Endodermal cell (in vitro differentiated cells): ENCODE data around the gene CD82. TPM values are rescaled to one million over a fixed set of nuclear protein-coding genes. Genes with fewer than 3 reads are reported as not detected.

Experiments used
- DNase-seq: peaks from one replicate; pipeline ENCODE4 v3.0.0-alpha.2; 2017
- H3K27ac ChIP-seq: 2 replicates; pipeline ENCODE4 v1.5.1; 2013; ENCODE audit warnings: mild to moderate bottlenecking, low read depth, low read length, moderate library complexity
- H3K27me3 ChIP-seq: 2 replicates; pipeline ENCODE4 v1.6.1; 2013; ENCODE audit warnings: mild to moderate bottlenecking, low read length, moderate library complexity; ENCODE audit not compliant: insufficient read depth, control insufficient read depth, poor library complexity, severe bottlenecking
- H3K36me3 ChIP-seq: 2 replicates; pipeline ENCODE4 v1.7.0; 2013; ENCODE audit warnings: mild to moderate bottlenecking, low read length, moderate library complexity; ENCODE audit not compliant: control insufficient read depth, insufficient read depth
- H3K4me1 ChIP-seq: one replicate; pipeline ENCODE4 v1.7.0; 2013; ENCODE audit warnings: low read length; ENCODE audit not compliant: control insufficient read depth, insufficient read depth
- H3K4me3 ChIP-seq: 2 replicates; pipeline ENCODE4 v1.5.1; 2013; ENCODE audit warnings: mild to moderate bottlenecking, low read length, moderate library complexity
- H3K9ac ChIP-seq: 2 replicates; pipeline ENCODE4 v1.6.1; 2013; ENCODE audit warnings: mild to moderate bottlenecking, low read length, moderate library complexity; ENCODE audit not compliant: poor library complexity, severe bottlenecking; ENCODE audit errors: extremely low read depth
- H3K9me3 ChIP-seq: 2 replicates; pipeline ENCODE4 v1.6.1; 2013; ENCODE audit warnings: mild to moderate bottlenecking, low read length, moderate library complexity; ENCODE audit not compliant: control insufficient read depth
- H3K27ac Mint-ChIP-seq: 2 replicates; pipeline ENCODE4 v1.8.0; 2020; ENCODE audit warnings: mixed read lengths
- H3K27me3 Mint-ChIP-seq: 2 replicates; pipeline ENCODE4 v1.8.0; 2021; ENCODE audit warnings: mild to moderate bottlenecking, mixed read lengths; ENCODE audit not compliant: insufficient read depth
- H3K36me3 Mint-ChIP-seq: 2 replicates; pipeline ENCODE4 v1.8.0; 2020; ENCODE audit warnings: low read depth, mixed read lengths
- H3K4me1 Mint-ChIP-seq: 2 replicates; pipeline ENCODE4 v1.8.0; 2020; ENCODE audit warnings: mixed read lengths
- H3K4me3 Mint-ChIP-seq: 2 replicates; pipeline ENCODE4 v1.8.0; 2020; ENCODE audit warnings: mild to moderate bottlenecking, moderate library complexity, mixed read lengths
- H3K9me3 Mint-ChIP-seq: 2 replicates; pipeline ENCODE4 v1.8.0; 2020; ENCODE audit warnings: mild to moderate bottlenecking, mixed read lengths
- CTCF ChIP-seq: fragments of 200-600 bp; sonication (generic); conservative IDR thresholded peaks from 2 replicates; pipeline ENCODE4 v1.5.0; 2021; ENCODE audit warnings: antibody characterized with exemption, mild to moderate bottlenecking
- WGBS, 2 experiments: methylation state at CpG; one replicate each; pipeline versions ENCODE4 v1.1.5 to v1.1.7; 2013; ENCODE audit warnings: missing lambda C conversion rate in 2 of 2, mixed read lengths in 1 of 2; ENCODE audit not compliant: insufficient coverage in 1 of 2, insufficient read length in 1 of 2; 5-methylcytosine and 5-hydroxymethylcytosine counted together
- total RNA-seq, 2 donors: library from RNA; stranded (reverse); fragmentation: NEBNext Ultra II Directional in 1 of 2; extraction: Animal tissue kit (Norgen Biotek cat#: 25700) in 1 of 2; gene quantifications; 2 replicates in 1 of 2; 3 replicates in 1 of 2; pipeline ENCODE4 v1.2.1, GENCODE V29; 2021

CD82 gene
- total RNA-seq, 2 donors from 2014 or later = 1.7 to 3.0 TPM

GRCh38 chr11:44517541-44517940 is 47.9 kb upstream of the CD82 start:
- H3K4me3 Mint-ChIP-seq = no peak overlapping the region
- WGBS, 2 experiments = 93 to 96% methylated on average over 2 of the region's 2 CpGs

GRCh38 chr11:44518968-44519550 is 46.4 kb upstream of the CD82 start:
- WGBS, 2 experiments = 84 to 96% methylated on average over 3 to 4 of the region's 4 CpGs
- H3K4me1 Mint-ChIP-seq = peaks cover 4% of the 10 kb centered on the region

More at GRCh38 chr11:44517541-44517940, 47.9 kb upstream of the CD82 start:
- Histone ChIP-seq H3K27me3 (peaks cover 3% of the 10 kb centered on the region), H3K36me3 (no peaks in the 10 kb centered on the region), H3K9ac (no peak overlapping the region), H3K4me1 (no peaks in the 10 kb centered on the region), H3K9me3 (no peaks in the 10 kb centered on the region), H3K27ac (no peak overlapping the region), H3K4me3 (no peak overlapping the region)
- H3K9me3 Mint-ChIP-seq = no peaks in the 10 kb centered on the region
- H3K4me1 Mint-ChIP-seq = peaks cover 4% of the 10 kb centered on the region
- DNase-seq = no peak
- H3K27ac Mint-ChIP-seq = no peak overlapping the region
- H3K27me3 Mint-ChIP-seq = peaks cover 12% of the 10 kb centered on the region
- H3K36me3 Mint-ChIP-seq = no peaks in the 10 kb centered on the region
- no peak for TF ChIP-seq CTCF

GRCh38 chr11:44519989-44520737 is 45.3 kb upstream of the CD82 start:
- TF ChIP-seq CTCF = no peak
- WGBS, 2 experiments = 77 to 87% methylated on average over 21 to 43 of the region's 43 CpGs
- Mint-ChIP-seq H3K4me3 (no peak overlapping the region), H3K27ac (no peak overlapping the region), H3K9me3 (no peaks in the 10 kb centered on the region), H3K27me3 (peaks cover 10% of the 10 kb centered on the region), H3K4me1 (peaks cover 4% of the 10 kb centered on the region), H3K36me3 (no peaks in the 10 kb centered on the region)
- Histone ChIP-seq H3K27ac (no peak overlapping the region), H3K4me1 (no peaks in the 10 kb centered on the region), H3K9ac (no peak overlapping the region), H3K4me3 (no peak overlapping the region), H3K36me3 (no peaks in the 10 kb centered on the region), H3K9me3 (no peaks in the 10 kb centered on the region), H3K27me3 (no peaks in the 10 kb centered on the region)
- DNase-seq = no peak

More at GRCh38 chr11:44518968-44519550, 46.4 kb upstream of the CD82 start:
- no peak overlapping the region for H3K4me3 ChIP-seq
- no peak overlapping the region for H3K9ac ChIP-seq
- H3K4me1 ChIP-seq = no peaks in the 10 kb centered on the region
- no peaks in the 10 kb centered on the region for H3K27me3 ChIP-seq
- Mint-ChIP-seq H3K36me3 (no peaks in the 10 kb centered on the region), H3K9me3 (no peaks in the 10 kb centered on the region), H3K4me3 (no peak overlapping the region), H3K27ac (no peak overlapping the region), H3K27me3 (peaks cover 10% of the 10 kb centered on the region)
- H3K36me3 ChIP-seq = no peaks in the 10 kb centered on the region
- H3K27ac ChIP-seq = no peak overlapping the region
- no peak for DNase-seq
- H3K9me3 ChIP-seq = no peaks in the 10 kb centered on the region
- TF ChIP-seq CTCF = no peak
